GM19351 (cell line): ENCODE data around the gene MAPK10.
"Not testable (repeated sequence)": the region's sequence is repeated elsewhere in the genome, so short reads cannot be mapped to it uniquely, and the experiment has no call there.

Source experiments
- ATAC-seq: cut with Tn5 transposase; IDR thresholded peaks from one replicate; pipeline ENCODE4 v1.9.1; 2021; ENCODE audit warnings: mild to moderate bottlenecking, moderate library complexity; ENCODE audit not compliant: unreplicated experiment

The MAPK10 gene

GRCh38 chr4:86344127-86344526 is 15.7 kb downstream of the MAPK10 start:
- ATAC-seq: no peak

GRCh38 chr4:86338989-86339388 is 20.9 kb downstream of the MAPK10 start:
- no peak for ATAC-seq

GRCh38 chr4:86338521-86338920 is 21.3 kb downstream of the MAPK10 start:
- no peak for ATAC-seq

- ATAC-seq: no peak
Observed at GRCh38 chr4:86334020-86334750, 25.7 kb downstream of the MAPK10 start.

DNA sequence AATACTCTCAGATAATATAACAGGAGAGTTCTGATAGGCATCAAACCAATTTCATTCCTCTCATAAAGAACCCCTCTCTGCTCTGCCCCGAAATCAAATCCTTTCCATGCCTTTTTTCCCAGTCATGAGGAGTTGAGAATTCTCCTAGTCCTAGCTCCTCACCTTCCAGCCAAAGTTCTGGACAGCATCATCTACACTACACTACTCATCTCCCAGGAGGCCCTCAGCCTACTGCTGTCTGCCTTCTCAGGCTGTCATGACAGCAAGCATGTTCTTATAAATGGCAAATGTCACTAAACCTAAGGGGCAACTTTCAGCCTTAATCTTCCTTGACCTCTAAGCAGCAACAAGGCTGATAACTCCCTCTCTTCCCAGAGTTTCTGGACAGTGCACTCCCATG is 26.6 kb downstream of the MAPK10 start:
- no peak for ATAC-seq

DNA sequence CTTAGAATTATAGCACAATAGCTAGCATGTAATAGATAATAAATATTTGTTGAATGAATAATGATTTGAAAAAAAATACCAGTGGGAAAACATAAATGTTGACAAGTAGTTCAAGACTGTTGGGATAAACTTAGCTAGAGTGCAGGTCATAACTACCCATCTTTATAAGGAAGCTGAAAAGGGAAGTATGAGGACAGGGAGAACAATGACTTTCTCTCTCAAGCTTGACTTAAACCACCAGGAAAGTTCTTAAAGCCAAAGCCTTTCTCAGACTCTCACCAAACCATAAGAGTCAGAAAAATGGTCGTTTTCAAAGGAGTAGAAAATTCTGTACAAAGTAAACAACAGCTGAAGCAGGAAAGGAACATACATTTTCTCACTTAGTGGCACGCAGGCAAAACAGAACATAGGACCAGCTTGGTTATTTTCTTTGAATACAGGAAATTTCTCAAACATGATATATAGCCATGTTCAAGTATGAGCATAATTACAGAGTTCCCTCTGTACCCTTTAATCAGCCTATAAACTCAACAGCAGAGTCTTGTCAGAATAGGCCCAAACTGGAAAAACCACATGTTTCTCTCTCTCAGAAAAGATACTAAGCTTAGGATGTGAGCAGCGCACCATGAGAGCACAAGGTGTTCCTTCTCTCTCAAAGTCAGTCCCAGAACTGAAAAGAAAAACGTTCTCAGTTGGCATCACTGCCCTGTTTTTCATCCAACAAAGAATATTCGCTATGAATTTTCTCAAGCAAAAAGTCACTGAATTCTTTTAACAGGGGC is 28.7 kb downstream of the MAPK10 start:
- no peak for ATAC-seq

- ATAC-seq: not testable (repeated sequence)
Observed at GRCh38 chr4:86330411-86330810, 29.4 kb downstream of the MAPK10 start.

- ATAC-seq: no peak
Observed at GRCh38 chr4:86329431-86329830, 30.4 kb downstream of the MAPK10 start.

GRCh38 chr4:86326400-86326799 is 33.5 kb downstream of the MAPK10 start:
- no peak for ATAC-seq

GRCh38 chr4:86319390-86319789 is 40.5 kb downstream of the MAPK10 start:
- no peak for ATAC-seq

DNA sequence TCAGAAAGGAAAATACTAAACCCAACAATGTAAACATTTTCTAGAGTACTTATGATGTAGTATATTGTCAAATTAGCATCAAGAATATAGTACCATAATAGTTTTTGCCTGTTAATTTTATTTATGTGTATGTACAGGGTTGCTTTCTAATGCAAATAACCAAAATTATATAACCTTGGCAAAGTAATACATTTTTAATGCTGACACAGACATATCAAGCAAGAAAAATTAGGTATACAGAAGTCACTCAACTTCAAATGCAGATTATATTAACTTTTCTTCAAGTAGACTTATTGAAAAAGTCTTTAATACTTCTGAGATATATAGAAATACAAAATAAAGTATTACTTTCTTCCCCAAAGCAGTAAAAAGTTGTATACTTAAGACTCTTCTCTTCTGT is 44.3 kb downstream of the MAPK10 start:
- no peak for ATAC-seq

GRCh38 chr4:86313656-86314055 is 46.2 kb downstream of the MAPK10 start:
- ATAC-seq: no peak

GRCh38 chr4:86307432-86307831 is 52.4 kb downstream of the MAPK10 start:
- ATAC-seq: no peak

GRCh38 chr4:86306816-86307215 is 53.0 kb downstream of the MAPK10 start:
- no peak for ATAC-seq

- no peak for ATAC-seq
Observed at GRCh38 chr4:86302830-86303229, 57.0 kb downstream of the MAPK10 start.

DNA sequence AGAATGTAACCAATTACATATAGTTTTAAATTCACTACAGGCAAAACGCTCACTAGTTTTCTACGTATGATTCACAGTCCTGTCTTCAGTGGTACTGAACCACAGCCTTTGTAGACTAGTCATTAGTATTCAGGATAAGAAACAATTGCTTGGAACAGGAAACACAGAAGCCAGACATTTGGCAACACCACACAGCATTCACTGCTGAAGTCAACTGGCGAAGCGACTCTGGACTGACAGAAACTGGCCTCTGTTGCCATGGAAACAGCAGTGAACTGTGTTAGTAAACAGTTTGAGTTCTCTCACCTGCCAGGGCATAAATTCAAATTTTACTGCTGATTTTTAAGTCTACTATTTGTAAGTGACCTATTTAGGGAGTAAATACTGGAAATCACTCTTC is 57.6 kb downstream of the MAPK10 start:
- ATAC-seq: no peak

GRCh38 chr4:86300516-86300915 is 59.3 kb downstream of the MAPK10 start:
- ATAC-seq: no peak

DNA sequence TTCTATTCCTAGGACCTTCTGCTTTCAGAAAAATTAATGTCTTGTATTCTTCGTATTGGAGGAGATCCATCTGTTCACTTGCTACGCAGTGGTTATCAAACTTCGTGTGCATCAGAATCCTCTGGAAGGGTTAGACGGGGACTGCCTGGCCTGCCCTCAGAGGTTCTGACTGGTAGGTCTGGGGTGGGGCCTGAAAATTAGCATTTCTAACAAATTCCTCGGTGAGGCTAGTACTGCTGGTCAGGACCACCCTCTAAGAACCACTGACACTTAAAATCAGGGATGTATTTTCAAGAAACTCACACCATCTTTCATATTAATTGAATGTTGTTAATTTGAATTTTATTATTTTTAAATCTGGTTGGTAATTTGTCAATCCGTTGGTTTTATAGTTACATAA is 63.0 kb downstream of the MAPK10 start:
- ATAC-seq: no peak

GRCh38 chr4:86294883-86295282 is 65.0 kb downstream of the MAPK10 start:
- no peak for ATAC-seq

DNA sequence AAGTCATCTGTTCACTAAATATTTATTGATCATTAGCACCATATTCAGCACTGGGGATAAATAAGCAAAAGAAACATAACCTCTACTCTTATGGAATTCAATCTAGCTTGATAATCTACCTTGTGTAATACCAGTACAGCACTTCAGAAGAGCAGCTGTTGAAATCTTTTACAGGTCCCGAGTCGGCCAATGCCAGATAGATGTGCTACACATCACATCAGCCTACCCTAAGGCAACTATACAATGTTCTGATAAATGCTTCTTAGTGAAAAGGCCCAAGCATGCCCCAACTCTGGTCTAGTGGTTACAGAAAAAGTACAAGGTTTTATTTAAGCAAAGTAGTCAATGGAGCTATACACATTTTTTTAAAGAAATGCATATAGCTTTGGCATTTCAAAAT is 68.7 kb downstream of the MAPK10 start:
- no peak for ATAC-seq

DNA sequence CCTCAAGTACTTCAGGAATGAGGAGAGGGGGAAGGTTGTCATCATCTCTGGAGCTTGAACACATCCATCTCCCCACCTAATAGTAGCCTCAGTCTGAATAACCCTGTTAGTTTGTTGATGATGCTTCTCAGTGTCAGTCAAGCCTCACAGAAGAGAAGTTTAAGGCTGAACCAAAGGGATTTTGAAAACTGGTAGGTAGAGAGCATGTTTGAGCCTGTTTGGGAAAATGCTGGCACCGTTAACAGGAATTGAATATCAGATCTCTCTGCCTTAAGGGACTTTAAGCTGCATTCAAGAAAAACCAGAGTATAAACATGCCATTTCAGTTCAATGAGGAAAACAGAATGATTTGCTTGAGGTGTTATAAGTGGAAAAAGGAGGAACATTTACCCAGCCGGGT is 73.1 kb downstream of the MAPK10 start:
- ATAC-seq: no peak

GRCh38 chr4:86283371-86283770 is 76.5 kb downstream of the MAPK10 start:
- no peak for ATAC-seq
